Lung microvascular endothelial cell (primary cell): ENCODE results near the gene EXOC8. TPM values are rescaled to one million over a fixed set of nuclear protein-coding genes. Genes with fewer than 3 reads are reported as not detected.
A peak's percentile ranks its signal among the peaks of the same experiment; 100 is the strongest.

Experiments
- DNase-seq, 2 donors: peaks; one replicate each; pipeline versions ENCODE4 v3.0.0 to v3.0.0-alpha.2; 2010; ENCODE audit warnings: low read depth in 2 of 2
- total RNA-seq: library from RNA; depleted of rRNA; stranded (reverse); fragments of >200 nt; gene quantifications from 2 replicates; pipeline ENCODE4 v1.2.1, GENCODE V29; 2014

Gene EXOC8
- 13.1 and 24.6 TPM in 2 replicates for total RNA-seq

GRCh38 chr1:231337472-231338269 lies at the start of gene EXOC8:
EXOC8 (minus strand) TSS chr1:231337852; CDS start chr1:231337745, 107 bp downstream.
- peak; percentile 98 for DNase-seq

- DNase-seq, result no peak
Measured at GRCh38 chr1:231386466-231386865, 48.8 kb upstream of the EXOC8 start.

DNA sequence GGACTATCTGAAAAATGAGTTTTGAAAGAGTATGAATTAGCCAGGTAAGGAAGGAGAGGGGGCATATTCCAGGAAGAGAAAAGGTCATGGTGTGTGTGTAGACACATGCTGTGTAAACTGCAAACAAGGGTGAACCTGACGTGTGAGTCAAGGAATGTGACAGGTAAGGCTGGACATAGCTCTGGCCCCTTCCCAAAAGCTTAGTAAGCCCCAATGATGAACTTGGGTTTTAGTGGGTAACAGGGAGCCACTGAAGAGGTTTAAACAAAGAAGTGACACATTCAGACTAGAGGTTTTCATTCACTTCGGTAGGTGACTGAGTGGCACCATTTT lies 47.7 kb upstream of the EXOC8 start:
- no peak for DNase-seq

- DNase-seq, result no peak
Measured at GRCh38 chr1:231384696-231385415, 47.2 kb upstream of the EXOC8 start.

GRCh38 chr1:231383159-231383860 lies 45.7 kb upstream of the EXOC8 start:
- no peak for DNase-seq

GRCh38 chr1:231382426-231382825 lies 44.8 kb upstream of the EXOC8 start:
- DNase-seq, result no peak

DNA sequence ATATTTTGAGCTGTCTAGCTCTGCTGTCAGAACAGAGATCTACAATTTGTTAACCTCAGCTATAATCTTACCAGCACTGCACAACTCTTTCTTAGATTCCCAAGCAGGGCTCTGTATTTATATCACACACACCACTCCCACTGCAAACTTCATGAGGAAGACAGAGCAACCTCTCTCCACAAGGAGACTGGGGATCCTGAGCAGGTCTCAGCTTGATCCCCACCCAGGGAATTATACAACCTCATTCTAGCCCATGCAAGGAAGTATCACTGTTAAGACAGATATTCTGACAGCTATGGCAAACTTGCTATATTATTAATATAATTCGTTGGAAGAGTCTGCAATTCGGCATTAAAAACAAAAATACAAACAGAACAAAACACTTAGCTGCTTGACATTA lies 44.1 kb upstream of the EXOC8 start:
- DNase-seq, result no peak

GRCh38 chr1:231376875-231377549 lies 39.4 kb upstream of the EXOC8 start:
- DNase-seq, result no peak

GRCh38 chr1:231376101-231376500 lies 38.4 kb upstream of the EXOC8 start:
- peak in 1 of 2 donors; percentile 53 for DNase-seq

DNA sequence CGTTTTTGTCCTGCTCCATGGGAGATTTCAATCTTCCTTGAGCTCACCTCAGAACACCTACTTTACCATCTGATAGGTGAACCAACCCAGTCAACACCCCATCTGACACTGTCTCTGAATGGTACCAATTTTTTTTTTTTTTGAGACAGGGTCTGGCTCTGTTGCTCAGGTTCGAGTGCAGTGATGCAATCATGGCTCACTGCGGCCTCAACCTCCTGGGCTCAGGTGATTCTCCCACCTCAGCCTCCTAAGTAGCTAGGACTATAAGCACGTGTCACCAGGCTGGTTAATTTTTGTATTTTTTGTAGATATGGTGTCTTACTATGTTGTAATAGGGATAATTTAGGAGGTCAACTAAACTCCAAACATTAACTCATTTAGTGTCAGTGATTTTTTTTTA lies 36.7 kb upstream of the EXOC8 start:
- no peak for DNase-seq

GRCh38 chr1:231372501-231372900 lies 34.8 kb upstream of the EXOC8 start:
- DNase-seq, result no peak

DNA sequence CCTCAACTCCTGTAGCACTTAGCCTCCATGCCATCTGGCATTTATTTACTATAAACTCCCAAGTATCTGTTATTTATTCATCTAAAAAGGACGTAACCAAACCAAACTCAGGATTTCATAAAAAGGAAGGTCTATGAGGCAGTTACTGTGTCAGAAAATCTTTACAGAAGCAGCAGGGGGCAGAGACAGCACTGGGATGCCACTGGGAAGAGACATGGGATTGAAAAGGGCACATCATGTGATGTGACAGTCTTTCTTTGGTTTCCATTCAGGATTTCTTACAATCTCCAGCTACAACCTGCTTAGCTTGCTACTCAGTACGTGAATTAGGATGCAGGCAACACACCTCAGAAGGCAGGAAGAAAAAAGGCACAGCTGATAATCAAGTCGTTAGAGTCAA lies 31.6 kb upstream of the EXOC8 start:
- DNase-seq, result peak; percentile 21 to 34

- DNase-seq, result no peak
Measured at GRCh38 chr1:231364192-231364591, 26.5 kb upstream of the EXOC8 start.

DNA sequence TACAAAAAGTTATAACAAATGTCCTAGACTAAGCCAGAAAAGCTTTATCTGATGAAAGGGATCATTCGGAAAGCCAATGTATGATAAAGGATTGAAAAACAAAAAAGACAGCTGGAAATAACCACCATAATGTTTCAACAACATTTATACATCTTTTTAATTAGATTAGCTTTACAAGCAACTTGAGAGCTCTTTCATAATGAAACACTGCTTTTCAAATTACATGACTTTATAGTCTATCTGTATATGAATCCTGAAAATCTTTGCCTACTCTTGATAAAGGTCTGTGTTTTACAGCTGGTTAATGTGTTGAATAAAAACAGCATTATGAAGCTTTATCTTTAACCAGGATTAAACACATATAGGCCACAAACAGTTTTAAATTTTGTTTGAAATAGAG lies 26.0 kb upstream of the EXOC8 start:
- no peak for DNase-seq

DNA sequence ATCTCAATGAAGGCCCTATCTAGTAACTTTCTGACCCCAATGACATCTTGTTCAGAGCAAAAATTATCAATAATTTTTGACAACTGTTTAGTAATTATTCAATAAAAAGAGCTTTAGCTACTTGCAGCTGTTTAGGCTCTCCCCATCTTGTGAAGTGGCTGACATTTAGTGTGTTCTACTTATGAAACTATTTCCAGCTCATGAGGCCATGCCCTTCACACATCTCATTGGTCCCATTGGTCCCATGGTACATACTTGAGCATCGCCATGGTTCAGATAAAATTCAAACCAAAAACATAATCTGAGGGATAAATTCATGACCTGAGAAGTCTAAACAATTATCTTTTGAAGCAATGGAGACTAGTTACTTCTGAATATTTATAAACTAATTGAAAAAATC lies 24.7 kb upstream of the EXOC8 start:
- DNase-seq, result no peak

- DNase-seq, result peak in 1 of 2 donors; percentile 30
Measured at GRCh38 chr1:231359113-231359512, 21.5 kb upstream of the EXOC8 start.

- DNase-seq, result peak; percentile 74 to 83
Measured at GRCh38 chr1:231357831-231358354, 20.2 kb upstream of the EXOC8 start.

DNA sequence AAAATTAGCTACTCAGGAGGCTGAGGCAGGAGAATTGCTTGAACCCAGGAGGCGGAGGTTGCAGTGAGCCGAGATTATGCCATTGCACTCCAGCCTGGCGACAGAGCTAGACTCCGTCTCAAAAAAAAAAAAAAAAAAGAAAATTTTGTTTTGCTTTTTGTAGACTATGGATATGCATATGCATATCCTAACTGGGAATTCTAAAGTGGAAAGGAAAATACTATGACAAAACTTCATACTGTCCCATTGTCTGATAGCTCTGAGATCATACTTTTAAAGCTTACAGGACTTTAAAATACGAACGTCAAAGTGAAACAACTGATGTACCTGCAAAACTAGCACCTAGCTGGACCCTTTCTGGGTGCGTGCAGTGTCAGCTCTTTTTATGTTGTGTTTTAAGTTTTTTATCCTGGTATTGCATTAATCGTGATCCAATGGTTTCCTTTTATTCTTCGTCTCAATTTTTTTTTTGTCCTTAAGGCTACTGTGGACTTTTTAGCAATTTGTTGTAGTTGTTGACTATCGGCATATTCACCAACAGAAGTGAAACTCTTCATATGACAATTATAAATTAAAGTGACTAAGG lies 19.6 kb upstream of the EXOC8 start:
- no peak for DNase-seq

- no peak for DNase-seq
Measured at GRCh38 chr1:231355171-231355570, 17.5 kb upstream of the EXOC8 start.

- DNase-seq, result peak in 1 of 2 donors; percentile 38
Measured at GRCh38 chr1:231354330-231355020, 16.8 kb upstream of the EXOC8 start.

- no peak for DNase-seq
Measured at GRCh38 chr1:231353086-231353485, 15.4 kb upstream of the EXOC8 start.
